ENCODE measurements around the gene FECH.
A peak's percentile ranks its signal among the peaks of the same experiment; 100 is the strongest.

The FECH gene

GRCh38 chr18:57585855-57586250, 649 bp downstream of the FECH start:
- Histone ChIP-seq H3K27me3 (ENCODE audit: insufficient read depth, low read depth, severe bottlenecking) (no peaks in the 10 kb centered on the region), H3K36me3 (0 out of 2 replicates have a peak, but pooled peaks cover 4% of the 10 kb centered on the region), H3K9me3 (ENCODE audit: severe bottlenecking) (no peaks in the 10 kb centered on the region), H3K27ac (peak overlapping the region; percentile 72), H3K4me3 (ENCODE audit: low read depth, low read length) (peak overlapping the region; percentile 89)
- DNase-seq = no peak
- TF ChIP-seq CTCF (IDR thresholded peaks at IDR 0.05; ENCODE audit: low read depth, low read length) = no peak

GRCh38 chr18:57585421-57585820, 1.1 kb downstream of the FECH start:
- Histone ChIP-seq H3K27me3 (ENCODE audit: insufficient read depth, low read depth, severe bottlenecking) (no peaks in the 10 kb centered on the region), H3K36me3 (0 out of 2 replicates have a peak, but pooled peaks cover 4% of the 10 kb centered on the region), H3K27ac (no peak overlapping the region), H3K4me3 (ENCODE audit: low read depth, low read length) (peak overlapping the region; percentile 89), H3K9me3 (ENCODE audit: severe bottlenecking) (no peaks in the 10 kb centered on the region)
- TF ChIP-seq CTCF (IDR thresholded peaks at IDR 0.05; ENCODE audit: low read depth, low read length) = no peak
- no peak for DNase-seq

DNA sequence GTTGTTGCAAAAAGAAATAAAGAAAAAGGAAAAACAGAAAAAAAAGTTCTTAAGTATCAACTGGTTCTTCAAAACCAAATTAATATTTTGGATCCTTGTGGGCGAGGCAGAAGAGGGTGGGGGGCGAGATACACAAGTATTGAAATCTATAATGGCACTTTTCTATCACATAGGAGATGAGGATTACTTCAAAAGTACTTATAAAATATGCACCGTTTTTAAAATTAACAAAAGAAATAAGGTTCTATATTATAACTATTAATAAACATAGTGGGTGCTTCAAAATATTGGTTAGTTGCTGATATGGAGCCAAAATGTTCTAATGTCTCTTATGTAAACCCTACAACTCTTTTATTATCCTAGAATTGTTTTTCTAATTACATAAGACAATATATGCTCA, 2.1 kb downstream of the FECH start:
- no peak overlapping the region for H3K27ac ChIP-seq
- no peak overlapping the region for H3K4me3 ChIP-seq (ENCODE audit: low read depth, low read length)
- DNase-seq = no peak
- no peaks in the 10 kb centered on the region for H3K27me3 ChIP-seq (ENCODE audit: insufficient read depth, low read depth, severe bottlenecking)
- no peaks in the 10 kb centered on the region for H3K9me3 ChIP-seq (ENCODE audit: severe bottlenecking)
- H3K36me3 ChIP-seq = peaks cover 10% of the 10 kb centered on the region
- TF ChIP-seq CTCF (IDR thresholded peaks at IDR 0.05; ENCODE audit: low read depth, low read length) = no peak

- no peak overlapping the region for H3K27ac ChIP-seq
- peaks cover 18% of the 10 kb centered on the region for H3K36me3 ChIP-seq
- no peak for TF ChIP-seq CTCF (IDR thresholded peaks at IDR 0.05; ENCODE audit: low read depth, low read length)
Measured at GRCh38 chr18:57583297-57583835, 3.1 kb downstream of the FECH start.

DNA sequence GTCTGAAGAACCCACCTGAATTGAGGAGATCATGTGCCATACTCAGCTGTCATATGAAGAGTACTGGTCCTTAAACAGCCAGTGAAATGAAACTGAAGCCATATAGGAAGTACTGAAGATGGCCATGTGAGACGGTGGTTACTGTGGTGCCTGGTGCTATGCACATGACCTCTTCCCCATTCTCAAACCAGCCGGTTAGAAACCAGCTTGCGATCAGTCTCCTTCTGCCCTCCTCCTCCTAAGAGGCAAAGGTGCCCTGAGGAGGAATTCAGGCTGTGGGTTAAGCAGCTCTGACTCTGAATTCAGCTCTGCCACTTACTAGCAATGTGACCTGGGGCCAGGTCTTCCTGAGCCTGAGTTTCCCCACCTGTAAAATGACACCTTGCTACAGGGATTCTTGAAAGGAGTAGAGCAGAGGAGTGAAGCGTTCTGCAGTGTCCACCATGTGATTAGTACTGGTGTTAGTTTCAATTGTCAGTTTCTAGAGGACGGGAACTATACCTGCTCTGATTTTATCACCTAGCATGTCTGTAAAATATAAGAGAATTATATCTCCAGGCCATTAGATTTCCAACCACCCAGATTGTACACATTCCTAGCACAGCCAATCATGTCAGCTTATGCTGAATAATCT, 5.1 kb downstream of the FECH start:
- no peak for DNase-seq
- Histone ChIP-seq H3K27ac (no peak overlapping the region), H3K36me3 (peaks cover 31% of the 10 kb centered on the region), H3K27me3 (ENCODE audit: insufficient read depth, low read depth, severe bottlenecking) (no peaks in the 10 kb centered on the region), H3K9me3 (ENCODE audit: severe bottlenecking) (no peaks in the 10 kb centered on the region), H3K4me3 (ENCODE audit: low read depth, low read length) (no peak overlapping the region)
- no peak for TF ChIP-seq CTCF (IDR thresholded peaks at IDR 0.05; ENCODE audit: low read depth, low read length)

More at GRCh38 chr18:57583297-57583835, 3.1 kb downstream of the FECH start:
- no peak for DNase-seq
- Histone ChIP-seq H3K9me3 (ENCODE audit: severe bottlenecking) (no peaks in the 10 kb centered on the region), H3K27me3 (ENCODE audit: insufficient read depth, low read depth, severe bottlenecking) (no peaks in the 10 kb centered on the region), H3K4me3 (ENCODE audit: low read depth, low read length) (no peak overlapping the region)

GRCh38 chr18:57579934-57580333, 6.6 kb downstream of the FECH start:
- no peaks in the 10 kb centered on the region for H3K27me3 ChIP-seq (ENCODE audit: insufficient read depth, low read depth, severe bottlenecking)
- no peaks in the 10 kb centered on the region for H3K9me3 ChIP-seq (ENCODE audit: severe bottlenecking)
- no peak overlapping the region for H3K27ac ChIP-seq
- no peak for TF ChIP-seq CTCF (IDR thresholded peaks at IDR 0.05; ENCODE audit: low read depth, low read length)
- peaks cover 45% of the 10 kb centered on the region for H3K36me3 ChIP-seq
- no peak for DNase-seq
- no peak overlapping the region for H3K4me3 ChIP-seq (ENCODE audit: low read depth, low read length)

All from WERI-Rb-1 (cell line).